Stimulated activated CD8-positive, alpha-beta memory T cell treated with anti-CD3 and anti-CD28 coated beads, Interleukin-12 subunit alpha, Interleukin-12 subunit beta, amount 100 ng/mL, for 1 hour (primary cell): ENCODE results near the gene CEP164.
"Not testable (repeated sequence)": the region's sequence is repeated elsewhere in the genome, so short reads cannot be mapped to it uniquely, and the experiment has no call there.

ENCODE experiments used
- DNase-seq: peaks from one replicate; pipeline ENCODE4 v3.0.0-alpha.2; 2020; ENCODE audit warnings: low read depth

Gene CEP164

DNA sequence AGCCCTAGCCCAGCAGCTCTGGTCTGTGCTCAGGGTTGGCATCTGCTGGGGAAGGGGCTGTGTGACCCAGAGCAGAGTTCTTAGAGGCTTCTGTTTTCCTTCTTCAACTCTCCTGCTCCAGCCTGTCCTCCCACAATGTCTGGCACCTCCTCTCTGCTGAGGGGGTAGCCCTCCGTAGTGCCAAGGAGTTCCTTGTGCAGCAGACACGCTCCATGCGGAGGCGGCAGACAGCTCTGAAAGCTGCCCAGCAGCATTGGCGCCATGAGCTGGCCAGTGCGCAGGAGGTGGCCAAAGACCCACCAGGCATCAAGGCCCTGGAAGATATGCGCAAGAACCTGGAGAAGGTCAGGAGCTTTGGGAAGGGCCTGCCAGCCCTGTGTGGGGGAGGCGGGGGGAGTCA, 69.3 kb downstream of the CEP164 start:
- no peak for DNase-seq

DNA sequence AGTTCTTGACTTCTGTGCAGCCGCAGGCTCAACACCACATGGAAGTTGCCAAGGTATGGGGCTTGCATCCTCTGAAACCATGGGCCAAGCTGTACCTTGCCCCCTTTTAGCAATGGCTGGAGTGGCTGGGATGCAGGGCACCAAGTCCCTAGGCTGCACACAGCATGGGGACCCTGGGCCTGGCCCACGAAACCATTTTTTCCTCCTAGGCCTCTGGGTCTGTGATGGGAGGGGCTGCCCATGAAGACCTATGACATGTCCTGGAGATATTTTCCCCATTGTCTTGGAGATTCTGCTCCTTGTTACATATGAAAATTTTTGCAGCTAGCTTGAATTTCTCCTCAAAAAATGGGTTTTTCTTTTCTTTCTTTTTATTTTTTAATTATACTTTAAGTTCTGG, 71.0 kb downstream of the CEP164 start:
- DNase-seq, result not testable (repeated sequence)

DNA sequence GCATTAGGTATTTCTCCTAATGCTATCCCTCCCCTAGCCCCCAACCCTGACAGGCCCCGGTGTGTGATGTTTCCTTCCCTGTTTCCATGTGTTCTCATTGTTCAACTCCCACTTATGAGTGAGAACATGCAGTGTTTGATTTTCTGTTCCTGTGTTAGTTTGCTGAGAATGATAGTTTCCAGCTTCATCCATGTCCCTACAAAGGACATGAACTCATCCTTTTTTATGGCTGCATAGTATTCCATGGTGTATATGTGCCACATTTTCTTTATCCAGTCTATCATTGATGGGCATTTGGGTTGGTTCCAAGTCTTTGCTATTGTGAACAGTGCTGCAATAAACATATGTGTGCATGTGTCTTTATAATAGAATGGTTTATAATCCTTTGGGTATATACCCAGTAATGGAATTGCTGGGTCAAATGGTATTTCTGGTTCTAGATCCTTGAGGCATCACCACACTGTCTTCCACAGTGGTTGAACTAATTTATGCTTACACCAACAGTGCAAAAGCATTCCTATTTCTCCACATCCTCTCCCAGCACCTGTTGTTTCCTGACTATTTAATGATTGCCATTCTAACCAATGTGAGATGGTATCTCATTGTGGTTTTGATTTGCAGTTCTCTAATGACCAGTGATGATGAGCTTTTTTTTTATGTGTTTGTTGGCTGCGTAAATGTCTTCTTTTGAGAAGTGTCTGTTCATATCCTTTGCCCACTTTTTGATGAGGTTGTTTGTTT, 71.6 kb downstream of the CEP164 start:
- not testable (repeated sequence) for DNase-seq

DNA sequence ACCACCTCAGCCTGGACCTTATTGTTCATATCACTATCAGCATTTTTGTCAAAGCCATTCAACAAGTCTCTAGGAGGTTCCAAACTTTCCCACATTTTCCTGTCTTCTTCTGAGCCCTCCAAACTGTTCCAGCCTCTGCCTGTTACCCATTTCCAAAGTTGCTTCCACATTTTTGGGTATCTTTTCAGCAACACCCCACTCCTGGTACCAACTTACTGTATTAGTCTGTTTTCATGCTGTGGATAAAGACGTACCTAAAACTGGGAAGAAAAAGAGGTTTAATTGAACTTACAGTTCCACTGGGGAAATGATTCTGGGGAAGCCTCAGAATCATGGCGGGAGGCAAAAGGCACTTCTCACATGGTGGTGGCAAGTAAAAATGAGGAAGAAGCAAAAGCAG, 78.2 kb downstream of the CEP164 start:
- not testable (repeated sequence) for DNase-seq

DNA sequence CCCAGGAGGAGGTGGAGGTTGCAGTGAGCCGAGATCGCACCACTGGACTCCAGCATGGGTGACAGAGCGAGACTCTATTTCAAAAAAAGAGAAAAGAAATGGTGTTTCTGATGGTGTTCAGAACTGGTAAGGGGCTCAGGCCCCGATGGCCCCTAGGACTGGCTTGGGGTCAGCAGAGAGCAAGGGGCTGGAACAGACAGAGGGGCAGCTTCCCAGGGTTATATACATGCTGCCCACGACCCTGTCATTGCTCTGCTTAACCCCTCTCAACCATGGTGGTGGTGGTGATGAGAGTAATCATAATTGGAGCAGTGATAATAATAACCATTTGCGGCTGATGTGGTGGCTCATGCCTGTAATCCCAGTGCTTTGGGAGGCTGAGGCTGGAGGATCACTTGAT, 79.4 kb downstream of the CEP164 start:
- no peak for DNase-seq

DNA sequence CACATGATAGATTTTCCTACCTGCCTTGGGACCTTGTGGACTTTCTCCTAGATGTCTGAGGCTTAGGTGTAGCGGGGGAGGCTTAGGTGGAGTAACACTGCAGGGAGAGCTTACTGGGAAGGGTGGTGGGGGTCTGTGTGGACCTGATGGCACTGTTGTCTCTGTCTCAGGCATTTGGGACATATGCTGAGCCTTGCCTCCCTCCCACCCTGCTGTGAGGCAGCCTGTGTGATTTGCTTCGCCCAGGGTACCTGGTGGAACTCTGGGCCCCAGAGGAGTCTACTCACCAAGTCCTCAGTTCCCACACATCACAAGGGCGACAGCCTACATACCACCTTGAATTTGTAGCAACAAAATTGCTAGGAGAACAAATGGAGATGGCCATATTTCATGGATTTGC, 80.7 kb downstream of the CEP164 start:
- DNase-seq, result no peak

DNA sequence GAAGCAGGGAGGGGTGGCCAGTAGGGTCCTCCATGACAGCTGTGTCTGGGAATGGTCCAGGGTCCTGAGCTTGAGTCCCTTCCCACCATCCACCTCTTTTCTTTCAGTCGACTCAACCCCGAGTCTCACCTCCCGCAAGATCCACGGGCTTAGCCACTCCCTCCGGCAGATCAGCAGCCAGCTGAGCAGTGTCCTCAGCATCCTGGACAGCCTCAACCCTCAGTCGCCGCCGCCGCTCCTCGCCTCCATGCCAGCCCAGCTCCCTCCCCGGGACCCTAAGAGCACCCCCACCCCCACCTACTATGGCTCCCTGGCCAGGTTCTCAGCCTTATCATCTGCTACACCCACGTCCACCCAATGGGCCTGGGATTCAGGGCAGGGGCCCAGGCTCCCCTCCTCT, 81.9 kb downstream of the CEP164 start:
- no peak for DNase-seq

DNA sequence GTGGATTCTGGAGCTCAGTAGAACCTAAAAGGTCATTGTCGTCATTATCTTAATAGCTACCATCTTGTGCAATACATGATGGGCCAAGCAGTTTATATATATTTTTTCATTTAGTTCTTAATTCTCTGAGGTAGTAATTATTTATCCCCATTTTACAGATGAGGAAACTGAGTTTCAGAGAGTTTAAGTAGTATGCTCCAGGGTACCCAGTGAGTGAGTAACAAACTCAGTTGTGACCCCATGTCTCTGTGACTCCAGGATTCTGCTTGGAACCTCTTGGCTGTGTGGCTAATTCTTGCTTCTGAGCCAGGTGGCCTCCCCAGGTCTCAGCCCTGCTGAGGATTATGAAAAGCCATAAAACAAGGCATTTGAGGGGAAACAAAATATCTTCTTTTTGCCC, 82.6 kb downstream of the CEP164 start:
- no peak for DNase-seq

DNA sequence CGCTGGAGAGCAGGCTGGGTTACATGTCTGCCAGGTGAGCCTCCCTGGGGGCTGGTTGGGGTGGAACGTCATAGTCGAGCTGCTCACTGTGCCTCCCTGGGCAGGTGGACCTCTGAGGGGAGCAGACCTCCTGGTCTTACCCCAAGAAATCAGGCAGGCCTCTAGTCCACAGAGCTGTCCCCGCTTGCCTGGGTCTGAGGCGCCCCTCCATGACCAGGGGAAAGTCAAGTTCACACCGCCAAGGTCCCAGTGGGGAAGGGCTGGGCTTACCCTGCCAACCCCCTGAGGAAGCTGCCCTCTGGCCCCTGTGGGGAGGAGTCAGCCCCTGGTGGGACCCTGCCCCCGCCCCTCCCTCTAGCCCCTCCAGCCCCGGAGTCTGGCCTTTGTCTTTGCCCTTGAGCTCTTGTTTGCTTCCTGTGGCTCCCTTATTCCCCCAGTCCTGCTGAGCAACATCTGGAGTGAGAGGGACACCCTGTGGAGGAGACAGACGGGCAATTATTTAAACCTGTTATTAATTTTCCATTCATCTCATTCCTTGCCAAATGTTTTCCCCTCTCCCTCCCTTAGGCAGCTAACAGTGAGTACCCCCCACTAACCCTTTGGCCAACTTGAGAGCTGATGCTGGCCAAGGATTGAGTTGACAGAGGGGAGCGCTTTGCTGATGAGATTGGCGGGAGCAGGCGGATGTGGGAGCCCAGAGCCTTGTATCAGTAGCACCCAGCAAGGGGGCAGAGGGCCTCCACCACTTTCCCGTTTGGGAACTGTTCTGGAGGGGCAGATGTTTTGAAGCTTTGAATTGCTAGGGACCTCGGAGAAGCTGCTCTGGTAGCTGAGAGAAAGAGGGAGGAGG, 83.4 kb downstream of the CEP164 start:
- no peak for DNase-seq

DNA sequence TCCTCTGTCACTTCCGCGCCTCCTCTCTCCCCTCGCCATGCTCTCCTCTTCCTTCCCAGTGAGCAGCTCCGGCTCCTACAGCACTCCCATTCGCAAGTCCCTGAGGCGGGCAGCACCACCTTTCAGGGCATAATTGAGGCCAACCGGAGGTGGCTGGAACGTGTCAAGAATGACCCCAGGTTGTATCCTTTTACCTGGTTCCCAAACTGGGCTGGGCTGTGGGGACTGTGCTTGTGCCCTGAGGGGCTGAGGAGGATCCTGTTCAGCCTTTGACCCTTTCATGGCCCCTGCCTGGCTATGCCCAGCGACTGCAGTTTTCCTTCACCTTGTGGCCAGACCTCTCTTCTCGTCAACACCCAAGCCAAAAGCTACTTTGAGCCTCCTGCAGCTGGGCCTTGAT, 84.1 kb downstream of the CEP164 start:
- DNase-seq, result no peak

DNA sequence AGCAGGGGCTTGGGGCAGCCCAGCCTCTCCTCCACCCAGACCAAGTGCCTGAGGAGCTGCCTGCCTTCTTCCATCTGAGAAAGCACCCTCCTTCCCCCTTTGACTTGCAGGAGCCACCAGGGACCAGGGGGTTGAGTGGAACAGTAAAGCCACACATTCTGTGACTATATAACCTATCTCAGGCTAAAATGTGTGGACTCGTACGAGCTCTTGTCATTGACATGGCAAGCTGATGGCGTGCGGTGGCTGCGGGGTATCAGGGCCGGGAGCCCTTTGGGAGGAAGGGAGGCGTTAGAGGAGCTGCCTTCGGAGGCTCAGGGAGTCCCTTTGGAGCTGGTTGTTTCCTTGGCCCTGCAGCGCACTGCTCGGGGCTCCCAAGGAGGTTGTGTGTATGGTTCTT, 84.5 kb downstream of the CEP164 start:
- DNase-seq, result no peak

DNA sequence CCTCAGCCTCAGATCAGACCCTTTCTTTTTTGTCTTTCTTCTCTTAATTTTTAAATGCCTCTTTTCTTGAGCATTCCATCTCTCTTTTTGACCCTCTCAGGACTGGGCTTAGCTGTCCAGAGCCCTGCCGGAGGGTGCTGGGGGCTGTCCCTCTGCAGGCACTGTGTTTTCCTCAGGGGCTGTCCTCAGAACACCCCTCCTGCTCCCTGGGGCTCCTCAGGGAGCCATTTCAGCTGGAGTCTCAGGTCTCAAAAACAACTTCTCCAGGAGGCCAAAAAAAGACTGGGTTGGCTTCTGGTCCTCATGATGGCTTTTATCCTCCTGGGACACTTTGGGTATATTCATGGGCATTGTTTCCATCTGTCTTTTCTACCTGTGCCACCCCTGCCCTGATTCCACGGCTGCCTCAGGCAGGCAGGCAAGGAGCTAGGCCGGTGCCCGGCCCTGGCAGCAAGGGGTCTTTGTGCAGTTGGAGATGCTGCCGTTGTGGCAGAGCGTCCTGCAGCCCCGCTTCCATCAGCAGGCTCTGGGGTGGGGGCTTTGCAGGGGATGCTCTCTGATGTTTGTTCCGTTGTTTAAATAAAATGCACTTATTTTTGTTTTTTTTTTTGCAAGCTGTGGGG, 85.1 kb downstream of the CEP164 start:
- no peak for DNase-seq

DNA sequence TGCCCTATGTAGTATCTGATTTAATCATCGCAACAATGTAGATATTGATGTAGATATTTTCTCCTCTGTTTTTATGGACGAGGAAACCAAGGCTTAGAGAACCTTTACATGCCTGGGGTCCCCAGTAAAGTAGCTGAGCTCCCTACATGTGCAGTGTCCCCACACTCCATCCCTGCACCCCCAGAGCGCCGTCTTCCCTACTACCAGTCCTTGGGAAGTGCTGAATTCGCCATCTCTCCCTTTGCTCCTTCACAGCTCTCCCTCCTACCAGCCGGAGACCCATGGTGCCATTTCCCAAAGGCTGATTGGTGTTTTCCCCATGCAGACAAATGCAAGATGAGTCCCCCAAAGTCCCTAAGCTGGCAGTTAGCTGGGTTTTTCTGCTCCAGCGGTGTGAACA, 86.0 kb downstream of the CEP164 start:
- DNase-seq, result no peak

DNA sequence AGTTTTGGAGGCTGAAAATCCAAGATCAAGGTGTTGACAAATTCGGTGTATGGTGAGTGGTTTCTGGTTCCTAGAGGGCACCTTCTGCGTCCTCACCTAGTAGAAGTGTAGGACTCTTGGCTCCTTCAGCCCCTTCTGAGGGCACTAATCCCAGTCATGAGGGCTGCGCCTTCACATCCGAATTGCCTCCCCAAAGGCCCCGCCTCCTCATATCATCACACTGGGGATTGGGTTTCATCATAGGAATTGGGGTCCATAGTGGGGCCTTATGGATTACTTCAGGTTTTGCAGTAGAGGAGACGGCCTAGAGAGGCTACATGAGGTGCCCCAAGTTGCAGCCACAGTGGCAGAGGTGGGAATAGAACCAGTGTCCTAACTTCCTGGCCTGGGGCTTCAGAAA, 87.1 kb downstream of the CEP164 start:
- DNase-seq, result no peak

DNA sequence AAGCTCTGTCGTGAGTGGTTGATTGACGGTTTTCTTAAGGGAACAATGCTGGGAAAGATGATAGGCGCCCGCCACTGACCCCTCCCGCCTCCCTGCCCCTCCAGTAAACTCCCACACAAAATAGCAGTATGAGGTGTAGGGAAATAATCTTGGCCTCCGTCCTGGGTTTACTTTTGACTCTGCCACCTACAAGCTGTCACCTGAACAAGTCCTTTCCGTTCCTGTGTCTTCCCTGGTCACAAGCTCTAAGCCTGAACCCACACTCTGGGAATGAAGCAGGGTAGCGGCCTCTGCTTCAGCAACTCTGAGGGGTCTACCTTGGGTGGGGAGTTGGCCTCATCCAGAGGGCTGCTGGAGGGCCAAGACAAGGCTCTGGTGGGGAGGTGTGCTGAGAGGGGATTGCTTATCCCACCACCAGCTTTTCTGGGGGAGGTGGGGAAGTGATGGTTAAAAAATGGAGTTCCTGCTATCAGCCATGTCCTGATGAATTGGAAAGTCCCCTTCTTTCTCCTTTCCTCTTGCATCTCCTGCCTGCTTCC, 87.8 kb downstream of the CEP164 start:
- DNase-seq, result no peak

DNA sequence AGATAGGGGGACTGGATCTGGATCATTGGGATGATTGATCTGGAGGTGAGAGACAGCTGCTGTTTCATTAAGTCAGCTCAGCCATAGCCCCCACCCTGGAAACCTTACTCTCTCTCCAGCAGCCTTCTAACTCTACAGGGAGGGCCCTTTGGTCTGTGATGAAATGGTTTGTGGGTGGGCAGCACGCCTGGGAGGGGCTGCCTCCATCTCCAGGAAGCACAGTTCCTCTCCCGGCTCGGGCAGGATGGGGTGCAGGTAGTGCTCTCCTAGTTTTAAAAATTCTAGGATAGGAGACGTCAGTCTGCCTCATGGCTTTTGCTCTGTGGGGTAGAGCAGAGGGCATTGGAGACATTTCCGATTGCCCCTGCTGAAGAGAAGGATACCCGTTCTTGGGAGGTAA, 89.7 kb downstream of the CEP164 start:
- no peak for DNase-seq

DNA sequence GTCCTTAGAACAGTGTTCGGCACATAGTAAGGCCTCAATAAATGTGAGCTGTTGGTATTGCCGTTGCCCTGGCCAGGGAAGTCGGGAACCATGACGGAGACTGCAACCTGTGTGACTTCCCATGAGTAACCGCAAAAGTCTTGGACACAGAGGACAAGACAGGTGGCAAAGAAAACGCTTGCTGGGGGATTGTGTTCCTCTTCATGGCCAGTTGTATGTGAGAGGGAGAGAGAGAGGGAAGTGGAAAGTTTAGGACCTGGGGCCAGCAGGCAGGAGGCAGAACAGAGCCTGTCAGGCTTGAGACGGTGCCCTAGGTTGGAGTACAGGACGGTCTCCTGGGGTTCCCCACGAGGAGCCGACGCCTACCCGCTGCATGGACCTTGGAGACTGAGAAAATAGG, 90.2 kb downstream of the CEP164 start:
- DNase-seq, result no peak

DNA sequence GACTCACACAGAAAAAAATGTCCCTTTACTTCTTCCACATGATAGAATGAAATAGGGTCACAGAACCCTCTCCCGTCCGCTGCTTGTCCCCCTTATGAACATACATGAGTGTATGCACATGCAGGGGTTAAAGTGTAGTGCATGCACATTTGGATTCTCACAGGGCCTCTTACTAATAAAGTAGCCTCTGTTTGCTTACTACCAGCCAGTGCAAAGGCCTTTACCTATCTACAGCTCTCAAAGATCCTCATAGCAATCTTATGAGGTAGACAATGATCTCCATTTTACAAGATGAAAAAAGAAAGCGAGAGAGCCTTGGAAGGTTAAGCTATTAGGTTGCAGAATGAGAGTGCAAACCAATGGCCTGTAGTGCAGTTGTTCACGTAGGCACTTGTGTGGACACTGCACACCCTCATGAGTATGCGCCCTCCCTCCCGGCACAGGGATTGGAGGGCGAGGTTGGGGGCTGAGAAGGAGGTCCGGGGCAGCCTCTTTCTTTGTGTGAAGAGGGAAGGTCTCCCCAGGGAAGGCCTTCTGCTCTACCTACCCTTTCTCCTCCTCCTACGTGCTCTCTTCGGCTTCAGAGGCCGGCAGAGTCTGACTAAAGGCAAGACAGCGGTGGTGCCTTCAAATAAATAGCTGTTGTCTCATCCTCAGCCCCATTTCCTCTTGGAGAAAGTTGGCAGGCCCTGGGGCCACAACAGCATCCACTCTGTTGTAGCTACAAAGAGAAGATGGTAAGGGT, 91.3 kb downstream of the CEP164 start:
- no peak for DNase-seq

DNA sequence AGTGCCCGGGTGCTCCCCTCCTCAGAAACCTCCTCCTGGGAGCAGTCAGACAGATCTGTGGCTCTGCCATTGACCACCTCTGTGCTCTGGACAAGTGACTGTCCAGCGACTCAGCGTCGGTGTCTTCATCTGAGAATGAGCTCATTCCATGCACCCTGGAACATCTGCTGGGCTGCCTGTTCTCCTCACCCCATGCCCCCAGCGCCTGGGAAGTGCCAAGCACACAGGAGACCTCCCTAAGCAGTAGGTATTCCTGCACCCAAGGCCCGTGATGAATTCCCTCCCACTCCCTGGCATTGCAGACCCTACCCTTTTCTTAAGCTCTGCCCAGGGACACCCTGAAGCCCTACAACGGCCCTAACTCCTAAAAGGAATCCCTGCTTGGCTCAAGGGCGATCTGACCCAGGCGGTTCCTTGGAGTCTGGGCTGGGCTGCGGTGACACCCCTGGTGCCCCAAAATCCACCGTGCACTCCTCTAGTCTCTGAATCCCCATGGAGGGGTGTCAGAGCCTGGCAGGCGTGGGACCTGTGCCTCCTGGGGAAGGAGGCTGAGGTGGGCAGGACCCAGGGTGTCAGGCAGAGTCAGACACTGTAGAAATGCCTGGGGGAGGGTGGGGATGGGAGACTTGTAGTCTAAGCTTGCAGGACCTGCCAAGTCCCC, 92.0 kb downstream of the CEP164 start:
- no peak for DNase-seq

DNA sequence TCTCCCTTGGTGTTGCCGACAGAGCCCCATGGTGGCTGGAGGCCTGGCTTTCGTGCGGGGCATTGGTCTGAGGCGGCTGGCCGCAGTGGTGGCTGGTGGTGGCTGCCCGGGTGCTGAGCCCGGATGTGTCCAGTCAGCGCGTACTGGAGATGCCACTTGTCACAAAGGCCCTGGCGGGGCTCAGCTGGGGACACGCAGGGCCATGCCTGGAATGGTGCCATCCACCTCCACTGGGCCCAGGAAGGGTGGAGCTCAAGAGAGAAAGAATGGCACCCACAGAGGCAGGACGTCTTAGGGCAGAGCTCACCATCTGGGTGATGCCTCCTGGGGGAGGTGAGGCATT, 92.5 kb downstream of the CEP164 start:
- DNase-seq, result no peak

DNA sequence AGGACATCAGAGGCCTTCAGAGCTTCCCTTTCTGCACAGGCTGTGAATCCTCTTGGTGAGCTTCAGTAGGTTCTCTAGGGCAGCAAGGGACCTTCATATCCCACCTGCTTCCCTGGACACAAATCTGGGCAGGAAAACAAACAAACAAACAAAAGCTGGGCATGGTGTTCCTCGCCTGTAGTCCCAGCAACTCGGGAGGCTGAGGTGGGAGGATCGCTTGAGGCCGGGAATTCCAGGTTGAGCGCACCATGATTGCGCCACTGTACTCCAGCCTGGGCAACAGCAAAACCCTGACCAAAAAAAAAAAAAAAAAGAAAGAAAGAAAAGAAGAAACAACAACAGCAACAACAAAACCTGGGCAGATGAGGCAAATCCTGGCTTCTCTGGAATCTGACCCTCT, 92.9 kb downstream of the CEP164 start:
- DNase-seq, result no peak

DNA sequence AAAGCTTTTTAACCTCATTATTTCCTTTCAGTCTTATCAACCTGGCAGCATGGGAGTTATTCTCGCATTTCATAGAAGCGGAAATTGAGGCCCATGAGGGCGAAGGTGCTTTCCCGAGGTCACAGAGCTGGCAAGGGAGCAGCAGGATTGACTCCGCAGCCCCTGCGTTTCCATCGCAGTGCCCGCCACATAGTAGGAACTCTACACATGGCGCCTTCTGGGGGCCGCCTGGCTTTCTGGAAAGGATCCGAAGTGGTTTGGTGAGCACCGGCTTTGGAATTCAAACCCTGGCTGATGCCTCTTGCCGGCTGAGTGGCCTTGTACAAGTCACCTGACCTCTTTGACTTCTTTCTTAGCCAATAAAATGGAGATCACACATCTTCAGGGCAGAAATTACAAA, 93.4 kb downstream of the CEP164 start:
- no peak for DNase-seq
